ENCODE results near the gene RGL3. TPM values are rescaled to one million over a fixed set of nuclear protein-coding genes. Genes with fewer than 3 reads are reported as not detected.
A peak's percentile ranks its signal among the peaks of the same experiment; 100 is the strongest.
"Not testable (repeated sequence)": the region's sequence is repeated elsewhere in the genome, so short reads cannot be mapped to it uniquely, and the experiment has no call there.

Gene RGL3
- total RNA-seq, 1 donor from 2014 or later = 0.30 TPM

DNA sequence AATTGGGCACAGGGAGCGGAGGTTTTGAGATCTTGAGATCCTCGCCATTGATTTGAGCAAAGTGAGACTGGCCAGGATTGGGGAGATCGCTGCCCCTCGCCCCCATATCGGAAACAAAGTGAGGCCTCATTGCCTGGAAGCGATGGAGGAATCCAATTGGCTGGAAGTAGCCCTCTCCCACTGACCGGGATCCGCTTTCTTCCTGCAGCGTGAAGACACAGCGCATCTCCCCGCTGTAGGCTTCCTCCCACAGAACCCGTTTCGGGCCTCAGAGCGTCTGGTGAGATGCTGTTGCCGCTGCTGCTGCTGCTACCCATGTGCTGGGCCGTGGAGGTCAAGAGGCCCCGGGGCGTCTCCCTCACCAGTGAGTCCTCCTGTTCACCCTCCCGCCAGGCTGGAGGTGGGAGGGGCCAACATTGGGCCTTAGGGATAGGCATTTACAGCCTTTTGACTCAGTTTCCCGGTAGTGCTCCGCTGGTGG, 16.8 kb upstream of the RGL3 start:
- H3K27ac Mint-ChIP-seq (ENCODE audit: unreplicated experiment) = peak overlapping the region; percentile 98
- H3K27me3 Mint-ChIP-seq (ENCODE audit: low read depth) = no peaks in the 10 kb centered on the region
- peak overlapping the region; percentile 100 for H3K4me3 Mint-ChIP-seq
- no peak for TF ChIP-seq CTCF (conservative IDR thresholded peaks at IDR 0.05)
- H3K4me1 Mint-ChIP-seq = peaks cover 22% of the 10 kb centered on the region
- H3K9me3 Mint-ChIP-seq = no peaks in the 10 kb centered on the region
- DNase-seq (ENCODE audit: low read depth, low spot score) = no peak
- peaks cover 8% of the 10 kb centered on the region for H3K36me3 Mint-ChIP-seq (ENCODE audit: low read depth)

- H3K27me3 Mint-ChIP-seq (ENCODE audit: low read depth) = no peaks in the 10 kb centered on the region
- peaks cover 22% of the 10 kb centered on the region for H3K4me1 Mint-ChIP-seq
- peak; percentile 98 for DNase-seq (ENCODE audit: low read depth, low spot score)
- TF ChIP-seq CTCF (conservative IDR thresholded peaks at IDR 0.05) = peak; percentile 95
- H3K4me3 Mint-ChIP-seq = peak within 1 kb of the TSS; percentile 100
- H3K9me3 Mint-ChIP-seq = no peaks in the 10 kb centered on the region
- H3K27ac Mint-ChIP-seq (ENCODE audit: unreplicated experiment) = peak within 1 kb of the TSS; percentile 98
- peaks cover 5% of the 10 kb centered on the region for H3K36me3 Mint-ChIP-seq (ENCODE audit: low read depth)
Observed at GRCh38 chr19:11435057-11435832, 16.1 kb upstream of the RGL3 start, which contains the start of the genes ODAD3 and PRKCSH. Gene ODAD3, minus strand, starts transcription at chr19:11435121. Its CDS starts 105 bp downstream, at chr19:11435016. Gene PRKCSH, plus strand, starts transcription at chr19:11435635. Its CDS starts 483 bp downstream, at chr19:11436118.

DNA sequence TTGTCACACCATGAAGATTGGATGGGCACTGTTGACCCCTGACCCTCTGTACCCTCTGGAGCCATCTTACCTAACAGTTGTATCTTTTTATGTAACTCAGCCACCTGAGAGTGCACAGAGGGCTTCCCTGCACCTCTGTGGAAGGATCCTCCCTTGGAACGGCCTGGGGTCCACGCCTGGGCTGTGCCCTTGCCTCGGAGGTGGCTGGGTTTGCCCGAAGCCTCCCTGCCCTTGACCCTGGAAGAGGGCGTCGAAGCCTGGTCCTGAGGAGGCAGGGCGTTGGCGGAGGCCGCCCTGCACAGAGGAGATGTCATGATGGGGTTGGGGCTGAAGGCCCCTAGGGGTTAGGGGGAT, 15.6 kb upstream of the RGL3 start:
- Mint-ChIP-seq H3K9me3 (no peaks in the 10 kb centered on the region), H3K4me1 (peaks cover 22% of the 10 kb centered on the region), H3K36me3 (ENCODE audit: low read depth) (peaks cover 5% of the 10 kb centered on the region), H3K4me3 (peak overlapping the region; percentile 100), H3K27me3 (ENCODE audit: low read depth) (no peaks in the 10 kb centered on the region), H3K27ac (ENCODE audit: unreplicated experiment) (peak overlapping the region; percentile 85)
- DNase-seq (ENCODE audit: low read depth, low spot score) = no peak
- TF ChIP-seq CTCF (conservative IDR thresholded peaks at IDR 0.05) = no peak

GRCh38 chr19:11433526-11433925, 14.4 kb upstream of the RGL3 start:
- peaks cover 22% of the 10 kb centered on the region for H3K4me1 Mint-ChIP-seq
- H3K27me3 Mint-ChIP-seq (ENCODE audit: low read depth); H3K27ac Mint-ChIP-seq (ENCODE audit: unreplicated experiment); H3K36me3 Mint-ChIP-seq (ENCODE audit: low read depth); H3K9me3 Mint-ChIP-seq; H3K4me3 Mint-ChIP-seq; DNase-seq (ENCODE audit: low read depth, low spot score): not testable (repeated sequence)

GRCh38 chr19:11426656-11427055, 7.5 kb upstream of the RGL3 start:
- no peak for TF ChIP-seq CTCF (conservative IDR thresholded peaks at IDR 0.05)
- H3K27ac Mint-ChIP-seq (ENCODE audit: unreplicated experiment) = no peak overlapping the region

More at GRCh38 chr19:11426656-11427055, 7.5 kb upstream of the RGL3 start:
- no peak for DNase-seq (ENCODE audit: low read depth, low spot score)
- no peaks in the 10 kb centered on the region for H3K36me3 Mint-ChIP-seq (ENCODE audit: low read depth)
- peaks cover 2% of the 10 kb centered on the region for H3K4me1 Mint-ChIP-seq
- H3K9me3 Mint-ChIP-seq = no peaks in the 10 kb centered on the region
- H3K4me3 Mint-ChIP-seq = no peak overlapping the region
- H3K27me3 Mint-ChIP-seq (ENCODE audit: low read depth) = peaks cover 26% of the 10 kb centered on the region

Data from neural crest cell (in vitro differentiated cells).